ENCODE results near the gene PFN1. TPM values are rescaled to one million over a fixed set of nuclear protein-coding genes. Genes with fewer than 3 reads are reported as not detected.

Gene PFN1
- total RNA-seq (100 to 1,000 TPM in 1 of 2 donors, 10 to 100 TPM in 1; 95.4 to 191 TPM), polyA plus RNA-seq (ENCODE audit: insufficient read length in 2 of 2) (100 to 1,000 TPM; 296 to 299 TPM)
- long read RNA-seq, donor 1, transcript PFN1-201 (3 exons, 1,291 nt) = major isoform, 261 of 321 reads
- long read RNA-seq, donor 1, transcript PFN1-203 (2 exons, 1,173 nt) = minor isoform, 36 of 321 reads
- long read RNA-seq, donor 1, partial matches to known transcripts = 15 of 321 reads
- long read RNA-seq, donor 1, other reads (novel, unspliced or antisense) = 9 of 321 reads
- long read RNA-seq, donor 2, transcript PFN1-201 (3 exons, 1,291 nt) = major isoform, 124 of 166 reads
- long read RNA-seq, donor 2, transcript PFN1-203 (2 exons, 1,173 nt) = minor isoform, 30 of 166 reads
- long read RNA-seq, donor 2, partial matches to known transcripts = 12 of 166 reads
- long read RNA-seq, donor 2, other reads (novel, unspliced or antisense) = 0 of 166 reads
- long read RNA-seq, donor 3, transcript PFN1-203 (2 exons, 1,173 nt) = minor isoform, 33 of 226 reads
- long read RNA-seq, donor 3, transcript PFN1-201 (3 exons, 1,291 nt) = major isoform, 176 of 226 reads
- long read RNA-seq, donor 3, partial matches to known transcripts = 17 of 226 reads
- long read RNA-seq, donor 3, other reads (novel, unspliced or antisense) = 0 of 226 reads
- long read RNA-seq, donor 4, transcript PFN1-201 (3 exons, 1,291 nt) = major isoform, 500 of 628 reads
- long read RNA-seq, donor 4, transcript PFN1-203 (2 exons, 1,173 nt) = minor isoform, 105 of 628 reads
- long read RNA-seq, donor 4, partial matches to known transcripts = 9 of 628 reads
- long read RNA-seq, donor 4, other reads (novel, unspliced or antisense) = 14 of 628 reads

- Histone ChIP-seq H3K4me1 (ENCODE audit: control insufficient read depth, insufficient read depth, low read length) (peaks cover 29% of the 10 kb centered on the region), H3K9me3 (ENCODE audit: control insufficient read depth, insufficient read depth, low read length) (no peaks in the 10 kb centered on the region)
- under 1% methylated on average over 53 of the region's 59 CpGs for WGBS (ENCODE audit: insufficient coverage)
Observed at GRCh38 chr17:4948166-4948930, at the start of gene PFN1. PFN1 (minus strand) TSS chr17:4948530; CDS start chr17:4948394, 136 bp downstream.

DNA sequence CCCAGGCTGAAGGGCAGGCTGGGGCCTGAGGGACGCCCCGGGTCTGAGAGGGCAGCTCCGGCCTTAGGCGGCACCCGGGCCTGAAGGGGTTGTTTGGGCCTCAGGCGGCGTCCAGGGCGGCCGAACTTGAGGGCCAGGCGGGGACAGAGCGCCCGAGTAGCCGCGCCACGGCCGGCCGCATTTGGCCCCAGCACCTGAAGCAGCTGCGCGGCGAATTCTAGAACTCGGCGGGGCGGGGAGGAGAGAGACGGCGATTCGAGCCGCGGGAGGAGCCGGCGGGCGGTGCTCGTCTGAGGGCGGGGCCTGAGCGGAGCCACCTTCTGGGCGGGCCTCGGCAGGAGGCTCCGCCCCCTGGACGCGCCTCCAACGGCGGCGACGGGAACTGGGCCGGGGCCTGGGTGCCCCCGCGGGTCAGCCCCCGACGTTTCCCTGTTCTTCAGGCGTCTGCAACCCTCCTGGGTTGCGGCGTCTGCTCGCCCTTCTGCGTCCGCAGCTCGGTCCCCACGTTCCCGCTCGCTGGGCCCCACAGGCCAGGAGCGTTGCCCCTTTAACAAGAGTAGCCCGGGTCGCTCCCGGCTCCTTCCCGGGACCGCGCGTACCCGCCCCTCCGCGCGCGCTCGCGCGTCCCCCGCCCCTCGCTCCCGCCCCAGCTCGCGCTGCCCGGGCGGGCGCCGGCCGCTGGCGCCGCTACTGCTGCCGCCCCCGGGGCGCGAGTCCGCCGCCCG is 49.1 kb upstream of the PFN1 start, which contains the start of the genes INCA1 and KIF1C:
INCA1 (minus strand) TSS at position 221 of the 725 bp plus-strand sequence. CDS start 3,085 bp downstream, outside the sequence.
KIF1C (plus strand) TSS at position 649 of the 725 bp plus-strand sequence. CDS start 2,297 bp downstream, outside the sequence.
- Histone ChIP-seq H3K27ac (ENCODE audit: low read depth, low read length) (peak within 1 kb of the TSS; percentile 90), H3K9me3 (ENCODE audit: control insufficient read depth, insufficient read depth, low read length) (no peaks in the 10 kb centered on the region), H3K4me1 (ENCODE audit: control insufficient read depth, insufficient read depth, low read length) (peaks cover 30% of the 10 kb centered on the region), H3K27me3 (ENCODE audit: control insufficient read depth, insufficient read depth, low read length) (no peaks in the 10 kb centered on the region), H3K36me3 (ENCODE audit: control insufficient read depth, insufficient read depth, low read length) (peaks cover 29% of the 10 kb centered on the region), H3K4me3 (ENCODE audit: low read depth, low read length) (peak within 1 kb of the TSS; percentile 66)
- under 1% methylated on average over 93 of the region's 93 CpGs for WGBS (ENCODE audit: insufficient coverage)
- peak; percentile 82 to 97 (median 84) for DNase-seq (ENCODE audit: low read depth in 4 of 6, low spot score in 6 of 6)

More at GRCh38 chr17:4948166-4948930, at the start of gene PFN1:
- peak in 4 of 6 donors; percentile 67 to 95 (median 88) for DNase-seq (ENCODE audit: low read depth in 4 of 6, low spot score in 6 of 6)
- H3K27ac ChIP-seq (ENCODE audit: low read depth, low read length) = peak within 1 kb of the TSS; percentile 96
- peaks cover 25% of the 10 kb centered on the region for H3K36me3 ChIP-seq (ENCODE audit: control insufficient read depth, insufficient read depth, low read length)
- peak within 1 kb of the TSS; percentile 92 for H3K4me3 ChIP-seq (ENCODE audit: low read depth, low read length)
- peaks cover 10% of the 10 kb centered on the region for H3K27me3 ChIP-seq (ENCODE audit: control insufficient read depth, insufficient read depth, low read length)

- H3K9me3 ChIP-seq (ENCODE audit: control insufficient read depth, insufficient read depth, low read length) = no peaks in the 10 kb centered on the region
- no peak overlapping the region for H3K27ac ChIP-seq (ENCODE audit: low read depth, low read length)
- H3K36me3 ChIP-seq (ENCODE audit: control insufficient read depth, insufficient read depth, low read length) = peaks cover 2% of the 10 kb centered on the region
- DNase-seq (ENCODE audit: low read depth in 4 of 6, low spot score in 6 of 6) = no peak
- no peaks in the 10 kb centered on the region for H3K27me3 ChIP-seq (ENCODE audit: control insufficient read depth, insufficient read depth, low read length)
- peaks cover 20% of the 10 kb centered on the region for H3K4me1 ChIP-seq (ENCODE audit: control insufficient read depth, insufficient read depth, low read length)
- no peak overlapping the region for H3K4me3 ChIP-seq (ENCODE audit: low read depth, low read length)
- no CpG with 5 or more reads among the region's 6 CpGs for WGBS (ENCODE audit: insufficient coverage)
Observed at GRCh38 chr17:4994081-4994595, 45.8 kb upstream of the PFN1 start.

GRCh38 chr17:4987767-4988567 is 39.6 kb upstream of the PFN1 start:
- H3K4me3 ChIP-seq (ENCODE audit: low read depth, low read length) = peak overlapping the region; percentile 85
- H3K27ac ChIP-seq (ENCODE audit: low read depth, low read length) = peak overlapping the region; percentile 89
- no peaks in the 10 kb centered on the region for H3K9me3 ChIP-seq (ENCODE audit: control insufficient read depth, insufficient read depth, low read length)
- 5% methylated on average over 26 of the region's 30 CpGs for WGBS (ENCODE audit: insufficient coverage)
- no peaks in the 10 kb centered on the region for H3K27me3 ChIP-seq (ENCODE audit: control insufficient read depth, insufficient read depth, low read length)
- H3K36me3 ChIP-seq (ENCODE audit: control insufficient read depth, insufficient read depth, low read length) = peaks cover 12% of the 10 kb centered on the region
- peaks cover 34% of the 10 kb centered on the region for H3K4me1 ChIP-seq (ENCODE audit: control insufficient read depth, insufficient read depth, low read length)
- DNase-seq (ENCODE audit: low read depth in 4 of 6, low spot score in 6 of 6) = peak in 2 of 6 donors; percentile 45 to 62

DNA sequence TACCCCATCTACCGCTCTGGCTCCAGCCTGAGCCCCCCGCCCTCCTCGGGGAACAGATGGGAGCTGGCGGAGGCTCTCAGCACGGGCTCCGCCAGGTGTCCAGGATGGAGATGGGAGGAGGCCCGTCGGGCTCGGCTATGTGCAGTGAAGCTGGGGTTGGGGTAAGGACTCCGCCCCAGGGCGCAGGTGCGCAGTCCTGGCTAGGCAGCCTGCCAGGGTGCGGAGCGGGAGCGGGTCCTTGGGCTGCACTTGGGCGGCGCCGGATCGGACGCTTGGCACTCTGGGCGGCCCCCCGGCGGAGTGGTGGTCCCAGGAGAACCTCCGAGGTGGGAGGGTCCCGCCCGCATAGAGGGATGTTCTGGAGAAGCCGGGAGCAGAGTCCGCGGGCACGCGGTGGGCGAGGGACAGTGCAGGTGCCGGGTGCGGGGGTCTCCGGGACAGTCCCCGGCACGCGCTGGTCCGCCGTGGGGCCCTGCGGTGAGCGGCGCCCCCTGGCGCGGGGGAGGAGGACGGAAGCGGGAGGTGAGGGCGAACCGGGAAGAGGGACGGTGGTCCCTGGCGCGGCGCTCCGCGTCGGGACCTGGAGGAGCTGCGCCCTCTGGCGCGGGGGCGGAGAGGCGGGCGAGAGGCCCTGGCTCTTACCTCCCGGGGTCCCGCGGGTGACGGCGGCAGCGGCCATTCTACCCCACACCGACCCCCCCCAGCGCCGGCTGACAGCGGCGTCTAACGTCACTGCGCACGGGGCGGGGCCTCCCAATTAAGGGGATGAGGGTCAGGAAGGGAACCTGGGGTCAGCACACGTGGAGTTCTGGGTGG is 38.8 kb upstream of the PFN1 start, which contains the start of gene CAMTA2:
CAMTA2 (minus strand) TSS at position 725 of the 816 bp plus-strand sequence. CDS start 1,453 bp downstream, outside the sequence.
- no peaks in the 10 kb centered on the region for H3K9me3 ChIP-seq (ENCODE audit: control insufficient read depth, insufficient read depth, low read length)
- DNase-seq (ENCODE audit: low read depth in 4 of 6, low spot score in 6 of 6) = peak in 4 of 6 donors; percentile 61 to 93 (median 83)
- WGBS (ENCODE audit: insufficient coverage) = under 1% methylated on average over 77 of the region's 78 CpGs
- peak within 1 kb of the TSS; percentile 89 for H3K27ac ChIP-seq (ENCODE audit: low read depth, low read length)
- H3K4me3 ChIP-seq (ENCODE audit: low read depth, low read length) = peak within 1 kb of the TSS; percentile 85
- peaks cover 34% of the 10 kb centered on the region for H3K4me1 ChIP-seq (ENCODE audit: control insufficient read depth, insufficient read depth, low read length)
- no peaks in the 10 kb centered on the region for H3K27me3 ChIP-seq (ENCODE audit: control insufficient read depth, insufficient read depth, low read length)
- peaks cover 20% of the 10 kb centered on the region for H3K36me3 ChIP-seq (ENCODE audit: control insufficient read depth, insufficient read depth, low read length)

GRCh38 chr17:4986403-4986802 is 38.1 kb upstream of the PFN1 start:
- Histone ChIP-seq H3K4me1 (ENCODE audit: control insufficient read depth, insufficient read depth, low read length) (peaks cover 34% of the 10 kb centered on the region), H3K9me3 (ENCODE audit: control insufficient read depth, insufficient read depth, low read length) (no peaks in the 10 kb centered on the region), H3K27me3 (ENCODE audit: control insufficient read depth, insufficient read depth, low read length) (no peaks in the 10 kb centered on the region), H3K4me3 (ENCODE audit: low read depth, low read length) (peak overlapping the region; percentile 85), H3K36me3 (ENCODE audit: control insufficient read depth, insufficient read depth, low read length) (peaks cover 28% of the 10 kb centered on the region), H3K27ac (ENCODE audit: low read depth, low read length) (peak overlapping the region; percentile 6)
- WGBS (ENCODE audit: insufficient coverage) = 65% methylated on average over 3 of the region's 5 CpGs
- no peak for DNase-seq (ENCODE audit: low read depth in 4 of 6, low spot score in 6 of 6)

DNA sequence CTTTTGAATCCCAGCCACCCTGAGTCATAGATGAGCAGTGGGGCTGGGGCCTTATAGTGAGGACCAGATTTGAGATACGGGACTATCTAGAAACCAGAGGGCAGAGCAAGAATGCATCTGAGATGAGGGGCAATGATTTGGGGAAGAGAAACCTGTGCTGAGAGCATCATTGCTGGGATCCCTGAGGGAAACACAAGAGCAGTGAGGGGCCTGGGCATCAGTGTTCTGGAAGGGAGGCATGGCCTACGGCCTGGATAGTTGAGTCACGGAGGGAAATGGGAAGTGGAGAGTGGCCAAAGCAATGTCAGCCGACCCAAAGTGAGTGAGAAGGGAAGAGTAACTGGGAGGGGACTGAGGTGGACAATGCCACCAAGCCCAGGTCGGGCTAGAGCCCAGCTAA is 34.0 kb upstream of the PFN1 start:
- DNase-seq (ENCODE audit: low read depth in 4 of 6, low spot score in 6 of 6) = no peak
- Histone ChIP-seq H3K27ac (ENCODE audit: low read depth, low read length) (no peak overlapping the region), H3K36me3 (ENCODE audit: control insufficient read depth, insufficient read depth, low read length) (peaks cover 65% of the 10 kb centered on the region), H3K9me3 (ENCODE audit: control insufficient read depth, insufficient read depth, low read length) (no peaks in the 10 kb centered on the region), H3K4me3 (ENCODE audit: low read depth, low read length) (no peak overlapping the region), H3K27me3 (ENCODE audit: control insufficient read depth, insufficient read depth, low read length) (no peaks in the 10 kb centered on the region), H3K4me1 (ENCODE audit: control insufficient read depth, insufficient read depth, low read length) (peaks cover 21% of the 10 kb centered on the region)
- WGBS (ENCODE audit: insufficient coverage) = 91% methylated on average over 4 of the region's 5 CpGs
